Endothelial cell of umbilical vein (primary cell): ENCODE measurements around the gene ZFYVE9. TPM values are rescaled to one million over a fixed set of nuclear protein-coding genes. Genes with fewer than 3 reads are reported as not detected.
"Not testable (repeated sequence)": the region's sequence is repeated elsewhere in the genome, so short reads cannot be mapped to it uniquely, and the experiment has no call there.

Source experiments
- BruUV-seq: library from RNA; stranded (reverse); fragments of 400-500 nt; replicated peaks from 2 replicates; lab custom pipeline; 2021; lab: Mats Ljungman, UMichigan
- CTCF ChIA-PET: fragments of 300-600, 350-600 bp; sonication (Branson Sonifier 250); formaldehyde crosslinking; loops from one replicate; lab custom pipeline; 2021; ENCODE audit warnings: antibody characterized with exemption, inconsistent platforms; lab: Charles Lee
- POLR2A ChIA-PET: fragments of 300-600, 350-600 bp; sonication (Branson Sonifier 250); formaldehyde crosslinking; loops from one replicate; lab custom pipeline; 2021; ENCODE audit warnings: antibody characterized with exemption, inconsistent platforms; lab: Charles Lee
- DNase-seq: peaks from one replicate; pipeline ENCODE4 v3.0.0-alpha.2; 2011; ENCODE audit warnings: low read depth, low spot score
- FAIRE-seq: peaks from 2 replicates; lab custom pipeline; 2011; peaks lifted over from hg19 to GRCh38; lab: Jason Lieb, UNC
- H2AFZ ChIP-seq: 2 replicates; pipeline ENCODE4 v1.6.0; 2012; ENCODE audit warnings: low read depth, low read length, control low read depth, inconsistent platforms
- H3K27ac ChIP-seq: 2 replicates; pipeline ENCODE4 v1.5.1; 2011; ENCODE audit warnings: low read depth, mild to moderate bottlenecking, control low read depth, low read length, moderate library complexity; ENCODE audit not compliant: insufficient read depth
- H3K27me3 ChIP-seq, 2 experiments: 2 replicates each; pipeline versions ENCODE4 v1.6.0 to v1.6.1; 2011; ENCODE audit warnings: low read length in 2 of 2, mixed read lengths in 1 of 2; ENCODE audit not compliant: control insufficient read depth in 2 of 2, insufficient read depth in 2 of 2
- H3K36me3 ChIP-seq, 2 experiments: 2 replicates in 1 of 2; 3 replicates in 1 of 2; pipeline ENCODE4 v1.5.1; 2011; ENCODE audit warnings: low read length in 2 of 2, mild to moderate bottlenecking in 1 of 2, moderate library complexity in 1 of 2; ENCODE audit not compliant: control insufficient read depth in 2 of 2, insufficient read depth in 2 of 2; ENCODE audit errors: extremely low read depth in 1 of 2
- H3K4me1 ChIP-seq: 3 replicates; pipeline ENCODE4 v1.5.1; 2011; ENCODE audit warnings: mild to moderate bottlenecking, low read length; ENCODE audit not compliant: control insufficient read depth, insufficient read depth; ENCODE audit errors: extremely low read depth
- H3K4me2 ChIP-seq: 2 replicates; pipeline ENCODE4 v1.6.1; 2011; ENCODE audit warnings: low read length, control low read depth, mixed read lengths; ENCODE audit not compliant: insufficient read depth
- H3K4me3 ChIP-seq, 3 experiments: fragments of 200-600 bp in 1 of 3; sonication (generic), shearing (Covaris generic) in 1 of 3; replicated peaks in 1 of 3; 2 replicates each; pipeline ENCODE4 v1.5.1; 2011 to 2016; ENCODE audit warnings: control low read depth in 3 of 3, low read length in 3 of 3, mild to moderate bottlenecking in 2 of 3, inconsistent platforms in 1 of 3, low read depth in 1 of 3, moderate library complexity in 1 of 3; ENCODE audit not compliant: insufficient read depth in 1 of 3
- H3K79me2 ChIP-seq: 2 replicates; pipeline ENCODE4 v1.6.0; 2012; ENCODE audit warnings: low read length, inconsistent platforms; ENCODE audit not compliant: control insufficient read depth, insufficient read depth
- H3K9ac ChIP-seq: replicated peaks from 2 replicates; pipeline ENCODE3; 2011; ENCODE audit warnings: low read length, control low read depth; ENCODE audit not compliant: insufficient read depth; ENCODE audit errors: extremely low read depth
- H3K9me1 ChIP-seq: replicated peaks from 3 replicates; pipeline ENCODE4 v1.6.0; 2011; ENCODE audit warnings: mild to moderate bottlenecking, low read length; ENCODE audit not compliant: control insufficient read depth, insufficient read depth; ENCODE audit errors: extremely low read depth
- H3K9me3 ChIP-seq: replicated peaks from 2 replicates; pipeline ENCODE4 v1.5.1; 2012; ENCODE audit warnings: low read length, inconsistent platforms; ENCODE audit not compliant: control insufficient read depth, insufficient read depth
- H4K20me1 ChIP-seq: replicated peaks from 2 replicates; pipeline ENCODE3; 2011; ENCODE audit warnings: mild to moderate bottlenecking, low read length; ENCODE audit not compliant: control insufficient read depth, insufficient read depth; ENCODE audit errors: extremely low read depth
- CTCF ChIP-seq, 2 donors: IDR thresholded peaks; 1 replicate in 1 of 2; 2 replicates in 1 of 2; pipeline ENCODE4 v1.5.1; 2011; ENCODE audit warnings: low read length in 2 of 2, mild to moderate bottlenecking in 2 of 2, moderate library complexity in 2 of 2, control low read depth in 1 of 2, inconsistent platforms in 1 of 2, low read depth in 1 of 2; ENCODE audit not compliant: insufficient read depth in 1 of 2; ENCODE audit errors: extremely low read depth in 1 of 2
- JUN ChIP-seq: IDR thresholded peaks from 2 replicates; pipeline ENCODE4 v1.6.1; 2011; ENCODE audit warnings: borderline replicate concordance, low read depth; ENCODE audit not compliant: insufficient read length, insufficient read depth
- dilution Hi-C: fragments of 300-500 bp; cut with MboI; formaldehyde crosslinking; loops from one replicate; pipeline ENCODE4 v1.15.0; 2019; ENCODE audit warnings: low sequenced_read_pairs; ENCODE audit not compliant: extremely low pct_ligation_motif_present
- intact Hi-C: fragments of 100-400 bp; cut with micrococcal nuclease; formaldehyde crosslinking; loops from one replicate; pipeline ENCODE4 v1.10.0; 2022
- polyA plus RNA-seq, 4 experiments: library from polyadenylated mRNA; depleted of rRNA in 3 of 4; stranded (reverse) in 3 of 4; unstranded in 1 of 4; fragments of >200 nt; gene quantifications; 2 replicates each; pipeline versions ENCODE4 v1.2.1 to v1.2.3, GENCODE V29; 2011 to 2012; ENCODE audit warnings: missing spikeins in 1 of 4
- total RNA-seq: library from RNA; stranded (reverse); gene quantifications from 2 replicates; pipeline ENCODE4 v1.2.3, GENCODE V29; 2021

The ZFYVE9 gene
- total and polyA plus RNA-seq, 2 donors (not counting 3 experiments of a cell fraction or from before 2014, with no cell fraction given) = 4.1 to 16.8 TPM

- CTCF ChIA-PET = no interaction called here
- POLR2A ChIA-PET = no interaction called here
Observed at GRCh38 chr1:52180176-52180575, 38.3 kb downstream of the ZFYVE9 start.

GRCh38 chr1:52181759-52182158 is 39.9 kb downstream of the ZFYVE9 start:
- dilution Hi-C loops, POLR2A ChIA-PET: not testable (repeated sequence)

More at GRCh38 chr1:52180176-52180575, 38.3 kb downstream of the ZFYVE9 start:
- Histone ChIP-seq H2AFZ (no peak overlapping the region), H3K9ac (no peak overlapping the region), H3K4me2 (no peak overlapping the region), H3K27me3 (no peaks in the 10 kb centered on the region), H3K27ac (no peak overlapping the region), H3K4me1 (no peaks in the 10 kb centered on the region), H3K36me3 (no peaks in the 10 kb centered on the region), H3K9me1 (no peaks in the 10 kb centered on the region), H3K79me2 (peaks cover 7% of the 10 kb centered on the region), H3K9me3 (no peaks in the 10 kb centered on the region), H4K20me1 (no peaks in the 10 kb centered on the region), H3K4me3 (no peak overlapping the region)
- DNase-seq (no peak), FAIRE-seq (no peak)
- TF ChIP-seq CTCF (IDR thresholded peaks at IDR 0.05; ENCODE audit: extremely low read depth in 1 of 2, insufficient read depth in 1 of 2, low read depth in 1 of 2, low read length in 2 of 2) = no peak
- TF ChIP-seq JUN = no peak
- dilution Hi-C loops (no loop called here), intact Hi-C loops (no loop called here)
- BruUV-seq = no TSS peak

GRCh38 chr1:52182328-52182727 is 40.4 kb downstream of the ZFYVE9 start:
- H3K4me3 ChIP-seq, H3K9me3 ChIP-seq, H3K9ac ChIP-seq, H3K4me1 ChIP-seq, POLR2A ChIA-PET, H3K79me2 ChIP-seq, BruUV-seq, DNase-seq, H3K9me1 ChIP-seq, H2AFZ ChIP-seq, intact Hi-C loops, H3K4me2 ChIP-seq, CTCF ChIA-PET, H3K27ac ChIP-seq, H3K36me3 ChIP-seq, FAIRE-seq, H3K27me3 ChIP-seq, dilution Hi-C loops, H4K20me1 ChIP-seq: not testable (repeated sequence)

More at GRCh38 chr1:52181759-52182158, 39.9 kb downstream of the ZFYVE9 start:
- H3K4me2 ChIP-seq, H3K36me3 ChIP-seq, H3K9me3 ChIP-seq, H3K9me1 ChIP-seq, H3K9ac ChIP-seq, H2AFZ ChIP-seq, H3K4me1 ChIP-seq, FAIRE-seq, H3K27ac ChIP-seq, H4K20me1 ChIP-seq, CTCF ChIA-PET, BruUV-seq, intact Hi-C loops, H3K4me3 ChIP-seq, H3K79me2 ChIP-seq, H3K27me3 ChIP-seq, DNase-seq: not testable (repeated sequence)
